IPS-NIHi7 (cell line): ENCODE results near the gene PYROXD2.
"Not testable (repeated sequence)": the region's sequence is repeated elsewhere in the genome, so short reads cannot be mapped to it uniquely, and the experiment has no call there.

Experiments
- DNase-seq: peaks from one replicate; pipeline ENCODE4 v3.0.0; 2012; ENCODE audit warnings: mixed read lengths; ENCODE audit errors: extremely low spot score

Gene PYROXD2

GRCh38 chr10:98368644-98369043 is 46.3 kb downstream of the PYROXD2 start:
- DNase-seq, result no peak

- DNase-seq, result no peak
These were observed 47.2 kb downstream of the PYROXD2 start for GRCh38 chr10:98367604-98368451.

GRCh38 chr10:98366062-98366530 is 48.9 kb downstream of the PYROXD2 start:
- no peak for DNase-seq

- no peak for DNase-seq
These were observed 49.4 kb downstream of the PYROXD2 start for GRCh38 chr10:98365406-98366061.

- no peak for DNase-seq
These were observed 50.4 kb downstream of the PYROXD2 start for GRCh38 chr10:98364432-98365102.

GRCh38 chr10:98363220-98363619 is 51.8 kb downstream of the PYROXD2 start:
- DNase-seq, result no peak

GRCh38 chr10:98361131-98362025 is 53.6 kb downstream of the PYROXD2 start:
- DNase-seq, result peak; percentile 75

GRCh38 chr10:98357194-98357822 is 57.7 kb downstream of the PYROXD2 start:
- DNase-seq, result no peak

- no peak for DNase-seq
These were observed 60.5 kb downstream of the PYROXD2 start for GRCh38 chr10:98354491-98354890.

- DNase-seq, result no peak
These were observed 61.8 kb downstream of the PYROXD2 start for GRCh38 chr10:98353170-98353569.

- DNase-seq, result no peak
These were observed 63.1 kb downstream of the PYROXD2 start for GRCh38 chr10:98351831-98352402.

GRCh38 chr10:98349508-98349922 is 65.5 kb downstream of the PYROXD2 start:
- no peak for DNase-seq

GRCh38 chr10:98346847-98347246 is 68.1 kb downstream of the PYROXD2 start:
- no peak for DNase-seq

- no peak for DNase-seq
These were observed 70.4 kb downstream of the PYROXD2 start for GRCh38 chr10:98344589-98345038.

GRCh38 chr10:98341701-98342100 is 73.3 kb downstream of the PYROXD2 start:
- not testable (repeated sequence) for DNase-seq

GRCh38 chr10:98340940-98341310 is 74.1 kb downstream of the PYROXD2 start:
- no peak for DNase-seq

GRCh38 chr10:98340261-98340939 is 74.6 kb downstream of the PYROXD2 start:
- DNase-seq, result no peak

- no peak for DNase-seq
These were observed 75.2 kb downstream of the PYROXD2 start for GRCh38 chr10:98339799-98340198.

GRCh38 chr10:98338896-98339295 is 76.1 kb downstream of the PYROXD2 start:
- no peak for DNase-seq

- no peak for DNase-seq
These were observed 76.7 kb downstream of the PYROXD2 start for GRCh38 chr10:98338318-98338717.
